Stimulated activated CD8-positive, alpha-beta memory T cell treated with anti-CD3 and anti-CD28 coated beads, Interleukin-7, amount 100 ng/mL, for 24 hours (primary cell): ENCODE results near the gene SYT17.

Experiments used
- DNase-seq: peaks from one replicate; pipeline ENCODE4 v3.0.0-alpha.2; 2020; ENCODE audit warnings: low read depth

The SYT17 gene

GRCh38 chr16:19254611-19255010, 86.6 kb downstream of the SYT17 start:
- no peak for DNase-seq

GRCh38 chr16:19264123-19264673, 96.2 kb downstream of the SYT17 start:
- no peak for DNase-seq

- no peak for DNase-seq
Measured at GRCh38 chr16:19265380-19265930, 97.4 kb downstream of the SYT17 start.

- DNase-seq = no peak
Measured at GRCh38 chr16:19266774-19267173, 98.7 kb downstream of the SYT17 start.

GRCh38 chr16:19269098-19269497, 101.1 kb downstream of the SYT17 start:
- no peak for DNase-seq

GRCh38 chr16:19274165-19274797, 106.2 kb downstream of the SYT17 start:
- DNase-seq = no peak

- no peak for DNase-seq
Measured at GRCh38 chr16:19278403-19278802, 110.4 kb downstream of the SYT17 start.

- DNase-seq = no peak
Measured at GRCh38 chr16:19281246-19281645, 113.2 kb downstream of the SYT17 start.

- DNase-seq = no peak
Measured at GRCh38 chr16:19282101-19282500, 114.1 kb downstream of the SYT17 start.

GRCh38 chr16:19283637-19284036, 115.6 kb downstream of the SYT17 start:
- no peak for DNase-seq

- no peak for DNase-seq
Measured at GRCh38 chr16:19284207-19284606, 116.2 kb downstream of the SYT17 start.

GRCh38 chr16:19285431-19285830, 117.4 kb downstream of the SYT17 start, which contains the start of gene CLEC19A:
CLEC19A (plus strand) TSS chr16:19285731; CDS start chr16:19285852, 121 bp downstream.
- DNase-seq = no peak

- DNase-seq = no peak
Measured at GRCh38 chr16:19286827-19287226, 118.8 kb downstream of the SYT17 start.

GRCh38 chr16:19287241-19287640, 119.2 kb downstream of the SYT17 start:
- DNase-seq = no peak

- DNase-seq = no peak
Measured at GRCh38 chr16:19288872-19289799, 121.1 kb downstream of the SYT17 start.

GRCh38 chr16:19289811-19290485, 121.9 kb downstream of the SYT17 start:
- DNase-seq = no peak

GRCh38 chr16:19290860-19291259, 122.8 kb downstream of the SYT17 start:
- no peak for DNase-seq

- no peak for DNase-seq
Measured at GRCh38 chr16:19291475-19291874, 123.4 kb downstream of the SYT17 start.

- DNase-seq = no peak
Measured at GRCh38 chr16:19292186-19292585, 124.1 kb downstream of the SYT17 start.

- no peak for DNase-seq
Measured at GRCh38 chr16:19294156-19294649, 126.2 kb downstream of the SYT17 start.

- DNase-seq = no peak
Measured at GRCh38 chr16:19295393-19295792, 127.4 kb downstream of the SYT17 start.

GRCh38 chr16:19297454-19297853, 129.4 kb downstream of the SYT17 start:
- no peak for DNase-seq
